Activated CD4-positive, alpha-beta T cell treated with anti-CD3 and anti-CD28 coated beads, Interleukin-2, amount 10 ng/mL, durations not matched to agents 7 days and 5 days (primary cell): Measurements from ENCODE around the gene PRPF38A. TPM values are rescaled to one million over a fixed set of nuclear protein-coding genes. Genes with fewer than 3 reads are reported as not detected.
A peak's percentile ranks its signal among the peaks of the same experiment; 100 is the strongest.

Experiments
- CTCF ChIA-PET: fragments of 350-600 bp; sonication (Branson Sonifier 250); formaldehyde crosslinking; loops from one replicate; lab custom pipeline; 2021; ENCODE audit warnings: antibody characterized with exemption; lab: Charles Lee
- POLR2A ChIA-PET: fragments of 350-600 bp; sonication (Branson Sonifier 250); formaldehyde crosslinking; loops from one replicate; lab custom pipeline; 2021; ENCODE audit warnings: antibody characterized with exemption; lab: Charles Lee
- DNase-seq: peaks from one replicate; pipeline ENCODE4 v3.0.0-alpha.2; 2020
- H3K27ac Mint-ChIP-seq: one replicate; pipeline ENCODE4 v1.8.0; 2021; ENCODE audit warnings: mild to moderate bottlenecking, moderate library complexity, mixed read lengths
- H3K27me3 Mint-ChIP-seq: one replicate; pipeline ENCODE4 v1.8.0; 2021; ENCODE audit warnings: mixed read lengths
- H3K36me3 Mint-ChIP-seq: one replicate; pipeline ENCODE4 v1.8.0; 2021; ENCODE audit warnings: low read depth, mixed read lengths
- H3K4me1 Mint-ChIP-seq: one replicate; pipeline ENCODE4 v1.8.0; 2021; ENCODE audit warnings: mixed read lengths
- H3K4me3 Mint-ChIP-seq: one replicate; pipeline ENCODE4 v1.8.0; 2021; ENCODE audit warnings: mild to moderate bottlenecking, moderate library complexity, mixed read lengths
- H3K9me3 Mint-ChIP-seq: one replicate; pipeline ENCODE4 v1.8.0; 2021; ENCODE audit warnings: mixed read lengths
- total RNA-seq, 2 experiments: library from RNA; stranded (reverse); gene quantifications; one replicate each; pipeline ENCODE4 v1.2.3, GENCODE V29; 2021

Gene PRPF38A
- total RNA-seq, 2 experiments from 2014 or later, result 98.1 to 103 TPM

DNA sequence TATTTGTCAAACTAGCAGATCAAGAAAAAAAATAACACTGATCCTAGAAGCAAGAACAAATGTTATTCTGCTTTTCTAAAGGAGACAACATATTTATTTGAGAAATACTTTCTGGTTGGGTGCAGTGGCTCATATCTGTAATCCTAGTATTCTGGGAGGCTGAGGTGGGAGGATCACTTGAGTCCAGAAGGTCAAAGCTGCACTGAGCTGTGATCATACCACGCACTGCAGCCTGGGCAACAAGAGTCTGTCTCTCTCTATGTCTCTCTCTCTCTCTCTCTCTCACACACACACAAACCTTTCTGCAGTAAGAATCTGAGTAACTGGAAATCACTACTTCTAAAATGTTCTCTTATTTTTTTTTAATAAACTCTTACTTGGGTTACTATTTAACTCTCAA lies 31.2 kb downstream of the PRPF38A start:
- H3K9me3 Mint-ChIP-seq, result no peaks in the 10 kb centered on the region
- DNase-seq, result no peak
- H3K4me3 Mint-ChIP-seq, result no peak overlapping the region
- peaks cover 48% of the 10 kb centered on the region for H3K36me3 Mint-ChIP-seq
- ChIA-PET POLR2A (no interaction called here), CTCF (interaction anchor here (0.5 to 1.5 kb wide), 3 partner anchors 11 to 180 kb away, joined by 3 to 4 read pairs (median 3); no protein-coding TSS in a partner anchor)
- H3K27me3 Mint-ChIP-seq, result no peaks in the 10 kb centered on the region
- H3K4me1 Mint-ChIP-seq, result no peaks in the 10 kb centered on the region
- no peak overlapping the region for H3K27ac Mint-ChIP-seq

DNA sequence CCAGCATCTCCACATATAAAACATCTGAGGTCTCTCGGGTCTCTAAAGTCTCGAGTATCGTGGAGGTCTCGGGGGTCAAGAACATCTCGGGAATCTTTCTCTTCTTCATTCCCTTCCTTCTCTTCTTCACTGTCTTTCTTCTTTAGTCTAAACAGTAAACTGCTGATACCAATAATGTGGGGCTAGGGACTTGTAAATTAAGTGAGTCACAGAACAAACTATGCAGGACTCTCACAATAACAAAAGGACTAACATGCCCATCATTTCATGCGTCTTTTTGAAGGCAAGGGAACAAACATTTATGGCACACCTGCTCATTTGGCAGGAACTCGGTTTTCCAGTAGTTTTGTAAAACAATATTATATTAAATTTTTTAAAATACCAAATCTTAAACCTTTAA lies 32.4 kb downstream of the PRPF38A start:
- Mint-ChIP-seq H3K4me3 (no peak overlapping the region), H3K27me3 (no peaks in the 10 kb centered on the region), H3K9me3 (no peaks in the 10 kb centered on the region), H3K4me1 (no peaks in the 10 kb centered on the region), H3K36me3 (peaks cover 44% of the 10 kb centered on the region), H3K27ac (no peak overlapping the region)
- ChIA-PET CTCF (interaction anchor here (1.1 kb wide), 1 partner anchor 10 kb away, joined by 3 read pairs; no protein-coding TSS in a partner anchor), POLR2A (no interaction called here)
- DNase-seq, result no peak

DNA sequence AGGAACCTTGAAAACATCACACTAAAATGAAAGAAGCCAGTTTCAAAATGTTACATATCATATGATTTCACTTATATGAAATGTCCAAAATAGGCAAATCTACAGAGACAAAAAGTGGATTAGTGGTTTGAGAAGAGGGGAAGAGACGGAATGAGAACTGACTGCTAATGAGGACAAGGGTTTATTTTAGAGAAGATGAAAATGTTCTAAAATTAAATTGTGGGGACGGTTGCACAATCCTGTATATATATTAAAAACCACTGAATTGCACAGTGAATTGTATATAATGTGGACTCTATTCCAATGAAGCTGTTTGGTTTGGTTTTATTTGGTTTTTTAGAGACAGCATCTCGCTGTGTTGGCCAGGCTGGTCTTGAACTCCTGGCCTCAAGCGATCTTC lies 35.6 kb downstream of the PRPF38A start:
- Mint-ChIP-seq H3K27me3 (no peaks in the 10 kb centered on the region), H3K27ac (no peak overlapping the region), H3K4me1 (no peaks in the 10 kb centered on the region), H3K9me3 (no peaks in the 10 kb centered on the region), H3K4me3 (no peak overlapping the region), H3K36me3 (peaks cover 32% of the 10 kb centered on the region)
- no peak for DNase-seq
- POLR2A ChIA-PET, result no interaction called here
- CTCF ChIA-PET, result no interaction called here

DNA sequence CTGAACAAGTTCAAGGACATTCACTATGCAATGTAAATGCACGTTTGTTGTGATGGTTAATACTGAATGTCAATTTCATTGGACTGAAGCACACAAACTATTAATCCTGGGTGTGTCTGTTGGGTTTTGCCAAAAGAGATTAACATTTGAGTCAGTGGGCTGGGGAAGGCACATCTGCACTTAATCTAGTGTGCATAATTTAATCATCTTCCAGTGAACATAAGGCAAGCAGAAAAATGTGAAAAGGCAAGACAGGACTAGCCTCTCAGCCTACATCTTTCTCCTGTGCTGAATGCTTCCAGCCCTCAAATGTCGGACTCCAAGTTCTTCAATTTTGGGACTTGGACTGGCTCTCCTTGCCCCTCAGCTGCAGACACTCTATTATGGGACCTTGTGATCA lies 40.1 kb downstream of the PRPF38A start:
- Mint-ChIP-seq H3K4me1 (no peaks in the 10 kb centered on the region), H3K9me3 (no peaks in the 10 kb centered on the region), H3K27ac (peak overlapping the region; percentile 48), H3K36me3 (peaks cover 26% of the 10 kb centered on the region), H3K27me3 (no peaks in the 10 kb centered on the region), H3K4me3 (no peak overlapping the region)
- no peak for DNase-seq
- CTCF ChIA-PET, result interaction anchor here (0.6 kb wide), 1 partner anchor 175 kb away, joined by 3 read pairs; no protein-coding TSS in a partner anchor
- POLR2A ChIA-PET, result no interaction called here

DNA sequence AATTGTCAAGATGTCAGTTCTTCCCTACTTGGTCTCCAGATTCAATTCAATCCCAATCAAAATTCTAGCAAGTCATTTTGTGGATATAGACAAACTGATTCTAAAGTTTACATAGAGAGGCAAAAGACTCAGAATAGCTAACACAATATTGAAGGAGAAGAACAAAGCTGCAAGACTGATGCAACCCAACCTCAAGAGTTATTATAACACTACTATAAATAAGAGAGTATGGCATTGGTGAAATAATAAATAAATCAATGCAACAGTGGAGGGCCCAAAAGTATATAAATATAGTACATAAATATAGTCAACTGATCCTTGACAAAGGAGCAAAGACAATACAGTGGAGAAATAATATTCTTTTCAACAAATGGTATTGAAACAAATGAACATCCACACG lies 49.7 kb downstream of the PRPF38A start:
- CTCF ChIA-PET, result no interaction called here
- H3K27ac Mint-ChIP-seq, result no peak overlapping the region
- H3K4me1 Mint-ChIP-seq, result no peaks in the 10 kb centered on the region
- no peak for DNase-seq
- H3K36me3 Mint-ChIP-seq, result peaks cover 33% of the 10 kb centered on the region
- POLR2A ChIA-PET, result no interaction called here
- H3K4me3 Mint-ChIP-seq, result no peak overlapping the region
- no peaks in the 10 kb centered on the region for H3K27me3 Mint-ChIP-seq
- H3K9me3 Mint-ChIP-seq, result no peaks in the 10 kb centered on the region

DNA sequence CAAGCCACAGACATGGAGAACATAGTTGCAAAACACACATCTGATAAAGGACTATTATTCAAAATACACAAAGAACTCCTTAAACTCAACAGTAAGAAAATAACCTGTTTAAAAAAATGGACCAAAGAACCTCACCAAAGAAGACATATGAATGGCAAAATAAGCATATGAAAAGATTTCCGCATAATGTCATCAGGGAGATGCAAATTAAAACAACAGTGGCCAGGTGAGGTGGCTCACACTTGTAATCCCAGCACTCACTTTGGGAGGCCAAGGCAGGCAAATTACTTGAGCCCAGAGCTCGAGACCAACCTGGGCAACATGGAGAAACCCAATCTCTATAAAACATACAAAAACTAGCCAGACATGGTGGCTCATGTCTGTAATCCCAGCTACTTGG lies 50.4 kb downstream of the PRPF38A start:
- H3K27me3 Mint-ChIP-seq, result no peaks in the 10 kb centered on the region
- H3K27ac Mint-ChIP-seq, result no peak overlapping the region
- peaks cover 33% of the 10 kb centered on the region for H3K36me3 Mint-ChIP-seq
- POLR2A ChIA-PET, result no interaction called here
- H3K4me3 Mint-ChIP-seq, result no peak overlapping the region
- H3K4me1 Mint-ChIP-seq, result no peaks in the 10 kb centered on the region
- CTCF ChIA-PET, result interaction anchor here (0.7 to 1.7 kb wide), 2 partner anchors 9 to 55 kb away, joined by 3 to 4 read pairs; no protein-coding TSS in a partner anchor
- H3K9me3 Mint-ChIP-seq, result no peaks in the 10 kb centered on the region
- DNase-seq, result no peak

DNA sequence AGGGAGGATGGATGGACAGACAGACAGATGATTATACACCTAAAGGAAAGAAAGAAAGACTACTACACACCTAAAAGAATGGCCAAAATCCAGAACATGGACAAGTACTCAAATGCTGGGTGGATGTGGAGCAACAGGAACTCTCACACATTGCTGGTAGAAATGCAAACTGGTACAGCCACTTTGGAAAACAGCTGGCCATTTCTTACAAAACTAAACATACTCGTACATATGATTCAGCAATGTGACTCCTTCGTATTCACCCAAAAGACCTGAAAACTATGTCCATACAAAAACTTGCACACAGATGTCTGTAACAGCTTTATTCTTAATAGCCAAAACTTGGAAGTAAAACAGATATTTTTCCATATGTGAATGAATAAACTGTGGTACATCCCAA lies 51.3 kb downstream of the PRPF38A start:
- POLR2A ChIA-PET, result no interaction called here

DNA sequence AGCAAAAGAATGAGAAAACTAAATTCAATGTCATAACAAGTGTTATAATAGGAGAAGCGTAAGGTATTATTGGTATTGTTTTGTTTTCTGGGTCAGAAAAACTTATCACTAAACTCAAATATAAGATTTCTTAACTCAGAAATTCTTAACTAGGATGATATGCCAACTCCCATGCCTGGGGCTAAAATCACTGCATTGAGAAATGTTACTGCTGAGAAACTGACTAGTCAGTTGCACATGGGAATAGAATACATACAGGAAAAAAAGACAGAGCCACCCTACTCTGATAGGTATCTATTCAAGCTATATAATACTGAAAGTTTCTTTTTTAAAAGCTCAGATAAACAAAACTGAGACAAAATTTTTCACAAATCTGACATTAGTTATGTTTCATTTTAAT lies 56.3 kb downstream of the PRPF38A start:
- H3K27me3 Mint-ChIP-seq, result no peaks in the 10 kb centered on the region
- CTCF ChIA-PET, result interaction anchor here (0.6 kb wide), 1 partner anchor 401 kb away, joined by 4 read pairs; no protein-coding TSS in a partner anchor
- POLR2A ChIA-PET, result no interaction called here
- H3K4me1 Mint-ChIP-seq, result no peaks in the 10 kb centered on the region
- H3K4me3 Mint-ChIP-seq, result no peak overlapping the region
- no peak for DNase-seq
- peaks cover 25% of the 10 kb centered on the region for H3K36me3 Mint-ChIP-seq
- H3K9me3 Mint-ChIP-seq, result no peaks in the 10 kb centered on the region
- H3K27ac Mint-ChIP-seq, result no peak overlapping the region

More for the DNA sequence above, 51.3 kb downstream of the PRPF38A start:
- Mint-ChIP-seq H3K4me3 (no peak overlapping the region), H3K4me1 (no peaks in the 10 kb centered on the region), H3K36me3 (peaks cover 35% of the 10 kb centered on the region), H3K27ac (no peak overlapping the region), H3K27me3 (no peaks in the 10 kb centered on the region), H3K9me3 (no peaks in the 10 kb centered on the region)
- no peak for DNase-seq
- CTCF ChIA-PET, result interaction anchor here (1.7 kb wide), 1 partner anchor 56 kb away, joined by 4 read pairs; no protein-coding TSS in a partner anchor

DNA sequence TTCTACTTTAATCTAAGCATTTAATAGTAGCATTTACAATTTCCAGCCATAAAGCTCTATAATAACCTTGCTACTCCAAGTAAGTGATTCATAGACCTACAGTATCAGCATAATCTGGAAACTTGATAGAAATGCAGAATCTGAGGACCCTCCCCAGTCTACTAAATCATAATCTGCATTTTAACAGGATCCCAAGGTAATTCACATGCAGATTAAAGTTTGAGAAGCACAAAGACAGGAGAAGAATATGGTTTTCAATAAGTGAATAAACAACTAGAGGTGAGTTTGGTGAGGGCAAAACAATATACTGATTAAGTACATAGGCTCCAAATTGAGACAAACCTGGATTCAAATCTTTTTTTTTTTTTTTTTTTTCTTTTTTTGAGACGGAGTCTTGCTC lies 57.4 kb downstream of the PRPF38A start:
- ChIA-PET CTCF (no interaction called here), POLR2A (no interaction called here)
- Mint-ChIP-seq H3K27ac (no peak overlapping the region), H3K4me3 (no peak overlapping the region), H3K27me3 (no peaks in the 10 kb centered on the region), H3K36me3 (peaks cover 22% of the 10 kb centered on the region), H3K9me3 (no peaks in the 10 kb centered on the region), H3K4me1 (no peaks in the 10 kb centered on the region)
- no peak for DNase-seq

DNA sequence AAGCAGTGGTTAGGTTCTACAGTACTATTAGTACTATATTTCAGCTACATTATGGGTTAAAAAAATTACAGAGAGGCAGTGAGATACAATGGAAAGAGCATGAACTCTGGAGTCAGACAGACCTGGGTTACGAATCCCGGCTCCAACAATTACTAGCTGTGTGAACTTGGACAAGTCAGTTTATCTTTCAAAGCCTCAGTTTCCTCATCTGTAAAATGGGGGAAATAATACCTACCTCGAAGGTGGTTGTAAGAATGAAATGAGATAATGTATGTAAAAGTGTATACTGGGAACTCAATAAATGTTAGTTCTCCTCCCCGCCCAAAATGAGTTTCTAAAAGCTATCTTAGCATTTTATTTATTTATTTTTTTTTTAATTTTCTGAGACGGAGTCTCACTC lies 59.5 kb downstream of the PRPF38A start:
- H3K36me3 Mint-ChIP-seq, result peaks cover 16% of the 10 kb centered on the region
- H3K4me1 Mint-ChIP-seq, result no peaks in the 10 kb centered on the region
- POLR2A ChIA-PET, result no interaction called here
- no peaks in the 10 kb centered on the region for H3K9me3 Mint-ChIP-seq
- no peak overlapping the region for H3K4me3 Mint-ChIP-seq
- no peak for DNase-seq
- H3K27me3 Mint-ChIP-seq, result no peaks in the 10 kb centered on the region
- CTCF ChIA-PET, result interaction anchor here (0.7 to 0.9 kb wide), 3 partner anchors 9 to 223 kb away, joined by 3 read pairs; no protein-coding TSS in a partner anchor
- no peak overlapping the region for H3K27ac Mint-ChIP-seq

DNA sequence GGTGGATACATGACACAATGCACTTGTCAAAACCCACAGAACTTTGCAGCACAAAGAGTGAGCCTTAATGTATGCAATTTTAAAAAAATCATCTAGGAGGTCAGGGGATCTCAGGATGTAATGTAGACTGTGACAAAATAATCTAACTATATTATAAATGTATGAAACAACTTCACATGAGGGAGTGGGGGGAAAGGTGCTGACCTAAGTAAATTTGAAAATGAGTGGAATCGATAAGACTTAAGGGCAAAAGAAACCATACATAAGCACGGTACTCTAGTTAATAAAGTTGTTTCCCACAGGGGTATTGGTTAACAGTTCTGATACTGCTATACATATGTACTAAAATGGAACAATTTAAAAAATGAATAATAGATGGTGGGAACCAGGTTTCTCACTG lies 64.7 kb downstream of the PRPF38A start:
- no peaks in the 10 kb centered on the region for H3K9me3 Mint-ChIP-seq
- DNase-seq, result no peak
- H3K36me3 Mint-ChIP-seq, result peaks cover 23% of the 10 kb centered on the region
- H3K27ac Mint-ChIP-seq, result no peak overlapping the region
- no peaks in the 10 kb centered on the region for H3K27me3 Mint-ChIP-seq
- ChIA-PET POLR2A (no interaction called here), CTCF (interaction anchor here (0.7 kb wide), 1 partner anchor 394 kb away, joined by 3 read pairs; no protein-coding TSS in a partner anchor)
- no peak overlapping the region for H3K4me3 Mint-ChIP-seq
- H3K4me1 Mint-ChIP-seq, result no peaks in the 10 kb centered on the region
